Osteoblast (primary cell): ENCODE measurements around the gene VLDLR. TPM values are rescaled to one million over a fixed set of nuclear protein-coding genes. Genes with fewer than 3 reads are reported as not detected.

ENCODE experiments used
- DNase-seq: peaks from one replicate; pipeline ENCODE4 v3.0.0; 2011; ENCODE audit warnings: low spot score, mixed read lengths; ENCODE audit not compliant: insufficient read length; ENCODE audit errors: missing footprints
- H2AFZ ChIP-seq: 2 replicates; pipeline ENCODE4 v1.6.0; 2011; ENCODE audit warnings: mild to moderate bottlenecking, low read length
- H3K27ac ChIP-seq: 2 replicates; pipeline ENCODE4 v1.5.1; 2011; ENCODE audit warnings: mild to moderate bottlenecking, low read depth, low read length, moderate library complexity
- H3K27me3 ChIP-seq: 2 replicates; pipeline ENCODE4 v1.6.0; 2012; ENCODE audit warnings: mild to moderate bottlenecking, control low read depth, inconsistent platforms, low read length, moderate library complexity; ENCODE audit not compliant: insufficient read depth
- H3K36me3 ChIP-seq: 2 replicates; pipeline ENCODE4 v1.5.1; 2011; ENCODE audit warnings: mild to moderate bottlenecking, low read length, control low read depth, moderate library complexity; ENCODE audit not compliant: insufficient read depth
- H3K4me1 ChIP-seq: 2 replicates; pipeline ENCODE4 v1.5.1; 2011; ENCODE audit warnings: mild to moderate bottlenecking, low read length, control low read depth, moderate library complexity; ENCODE audit not compliant: insufficient read depth
- H3K4me2 ChIP-seq: 2 replicates; pipeline ENCODE4 v1.6.0; 2011; ENCODE audit warnings: mild to moderate bottlenecking, low read length; ENCODE audit not compliant: insufficient read depth
- H3K4me3 ChIP-seq: fragments of 200-600 bp; sonication (generic); 3 replicates; pipeline ENCODE4 v1.5.1; 2012; ENCODE audit warnings: mild to moderate bottlenecking, low read length, inconsistent platforms; ENCODE audit not compliant: insufficient read depth
- H3K79me2 ChIP-seq: 2 replicates; pipeline ENCODE4 v1.6.0; 2012; ENCODE audit warnings: mild to moderate bottlenecking, low read length, control low read depth, inconsistent platforms; ENCODE audit not compliant: insufficient read depth
- H3K9me3 ChIP-seq: 2 replicates; pipeline ENCODE4 v1.5.1; 2011; ENCODE audit warnings: low read depth, low read length, control low read depth
- H4K20me1 ChIP-seq: 2 replicates; pipeline ENCODE4 v1.6.0; 2012; ENCODE audit warnings: mild to moderate bottlenecking, low read length, control low read depth; ENCODE audit not compliant: insufficient read depth
- CTCF ChIP-seq: IDR thresholded peaks from 2 replicates; pipeline ENCODE4 v1.5.1; 2011; ENCODE audit warnings: mild to moderate bottlenecking, low read depth, low read length, moderate library complexity; ENCODE audit errors: extremely low read depth
- total RNA-seq: library from RNA; depleted of rRNA; stranded (reverse); fragments of >200 nt; gene quantifications from 2 replicates; pipeline ENCODE4 v1.2.3, GENCODE V29; 2012

Gene VLDLR
- total RNA-seq, 1 donor: 10.1 TPM

- Histone ChIP-seq H2AFZ (no peak overlapping the region), H4K20me1 (no peaks in the 10 kb centered on the region), H3K9me3 (no peaks in the 10 kb centered on the region), H3K27me3 (no peaks in the 10 kb centered on the region), H3K36me3 (no peaks in the 10 kb centered on the region), H3K4me1 (no peaks in the 10 kb centered on the region), H3K4me3 (no peak overlapping the region), H3K27ac (no peak overlapping the region), H3K79me2 (no peaks in the 10 kb centered on the region), H3K4me2 (no peak overlapping the region)
- no peak for TF ChIP-seq CTCF
- DNase-seq: no peak
These were observed 9.6 kb upstream of the VLDLR start for GRCh38 chr9:2611961-2612360.

GRCh38 chr9:2613730-2614271, 7.8 kb upstream of the VLDLR start:
- no peak for TF ChIP-seq CTCF
- H3K4me2 ChIP-seq: no peak overlapping the region

GRCh38 chr9:2615497-2615896, 6.1 kb upstream of the VLDLR start:
- no peak for DNase-seq
- Histone ChIP-seq H3K4me3 (no peak overlapping the region), H2AFZ (no peak overlapping the region), H3K4me2 (no peak overlapping the region), H3K4me1 (no peaks in the 10 kb centered on the region), H3K9me3 (no peaks in the 10 kb centered on the region), H3K27ac (no peak overlapping the region), H4K20me1 (no peaks in the 10 kb centered on the region), H3K79me2 (no peaks in the 10 kb centered on the region), H3K27me3 (peaks cover 7% of the 10 kb centered on the region), H3K36me3 (no peaks in the 10 kb centered on the region)
- no peak for TF ChIP-seq CTCF

More at GRCh38 chr9:2613730-2614271, 7.8 kb upstream of the VLDLR start:
- H3K79me2 ChIP-seq: no peaks in the 10 kb centered on the region
- H3K9me3 ChIP-seq: no peaks in the 10 kb centered on the region
- H3K4me1 ChIP-seq: no peaks in the 10 kb centered on the region
- no peak for DNase-seq
- no peaks in the 10 kb centered on the region for H3K27me3 ChIP-seq
- H3K4me3 ChIP-seq: no peak overlapping the region
- no peak overlapping the region for H2AFZ ChIP-seq
- H3K27ac ChIP-seq: no peak overlapping the region
- no peaks in the 10 kb centered on the region for H3K36me3 ChIP-seq
- no peaks in the 10 kb centered on the region for H4K20me1 ChIP-seq

GRCh38 chr9:2616692-2617377, 4.8 kb upstream of the VLDLR start:
- Histone ChIP-seq H3K79me2 (no peaks in the 10 kb centered on the region), H3K27ac (no peak overlapping the region), H3K36me3 (no peaks in the 10 kb centered on the region), H2AFZ (no peak overlapping the region), H3K4me3 (no peak overlapping the region), H3K9me3 (no peaks in the 10 kb centered on the region), H3K4me2 (no peak overlapping the region), H3K4me1 (peaks cover 6% of the 10 kb centered on the region), H4K20me1 (no peaks in the 10 kb centered on the region), H3K27me3 (peaks cover 11% of the 10 kb centered on the region)
- no peak for TF ChIP-seq CTCF
- no peak for DNase-seq
